GM19395 (cell line): ENCODE results near the gene C16orf78.
"Not testable (repeated sequence)": the region's sequence is repeated elsewhere in the genome, so short reads cannot be mapped to it uniquely, and the experiment has no call there.

Experiments
- ATAC-seq: cut with Tn5 transposase; IDR thresholded peaks from one replicate; pipeline ENCODE4 v1.9.1; 2021; ENCODE audit warnings: mild to moderate bottlenecking, moderate library complexity; ENCODE audit not compliant: unreplicated experiment

Gene C16orf78

GRCh38 chr16:49349446-49350168, 24.0 kb upstream of the C16orf78 start:
- no peak for ATAC-seq

- ATAC-seq: peak; percentile 54
Measured at GRCh38 chr16:49350265-49351095, 23.1 kb upstream of the C16orf78 start.

GRCh38 chr16:49351096-49351487, 22.5 kb upstream of the C16orf78 start:
- no peak for ATAC-seq

- ATAC-seq: no peak
Measured at GRCh38 chr16:49352892-49353291, 20.7 kb upstream of the C16orf78 start.

- ATAC-seq: no peak
Measured at GRCh38 chr16:49353680-49354079, 19.9 kb upstream of the C16orf78 start.

- no peak for ATAC-seq
Measured at GRCh38 chr16:49354101-49354500, 19.5 kb upstream of the C16orf78 start.

GRCh38 chr16:49354991-49355390, 18.6 kb upstream of the C16orf78 start:
- ATAC-seq: no peak

- no peak for ATAC-seq
Measured at GRCh38 chr16:49355933-49356665, 17.5 kb upstream of the C16orf78 start.

- no peak for ATAC-seq
Measured at GRCh38 chr16:49356728-49357488, 16.7 kb upstream of the C16orf78 start.

- no peak for ATAC-seq
Measured at GRCh38 chr16:49359591-49359990, 14.0 kb upstream of the C16orf78 start.

GRCh38 chr16:49361731-49362130, 11.9 kb upstream of the C16orf78 start:
- ATAC-seq: not testable (repeated sequence)

GRCh38 chr16:49362230-49362629, 11.4 kb upstream of the C16orf78 start:
- ATAC-seq: no peak

- ATAC-seq: peak; percentile 95
Measured at GRCh38 chr16:49365711-49366509, 7.7 kb upstream of the C16orf78 start.

GRCh38 chr16:49366669-49367068, 6.9 kb upstream of the C16orf78 start:
- ATAC-seq: peak; percentile 41

- no peak for ATAC-seq
Measured at GRCh38 chr16:49369651-49370611, 3.7 kb upstream of the C16orf78 start.

- no peak for ATAC-seq
Measured at GRCh38 chr16:49376206-49376605, 2.6 kb downstream of the C16orf78 start.

GRCh38 chr16:49377196-49377755, 3.7 kb downstream of the C16orf78 start:
- ATAC-seq: no peak

- no peak for ATAC-seq
Measured at GRCh38 chr16:49378238-49378637, 4.6 kb downstream of the C16orf78 start.
